Stimulated activated naive CD8-positive, alpha-beta T cell treated with anti-CD3 and anti-CD28 coated beads, Interleukin-15, amount 100 ng/mL, for 72 hours (primary cell): ENCODE data around the gene RERG.

ENCODE experiments used
- ATAC-seq: fragments of 150-1000 bp; cut with Tn5 transposase; 2 replicates; pipeline ENCODE4 v1.10.0; 2021; ENCODE audit warnings: mild to moderate bottlenecking, moderate library complexity
- DNase-seq, 2 donors: peaks; one replicate each; pipeline ENCODE4 v3.0.0; 2021 to 2022
- H3K27ac Mint-ChIP-seq, 2 donors: one replicate each; pipeline ENCODE4 v1.8.0; 2022; ENCODE audit warnings: mild to moderate bottlenecking in 2 of 2, mixed read lengths in 2 of 2, moderate library complexity in 2 of 2
- H3K27me3 Mint-ChIP-seq: one replicate; pipeline ENCODE4 v1.8.0; 2022; ENCODE audit warnings: mixed read lengths
- H3K4me1 Mint-ChIP-seq: one replicate; pipeline ENCODE4 v1.8.0; 2022; ENCODE audit warnings: mild to moderate bottlenecking, mixed read lengths
- H3K4me3 Mint-ChIP-seq, 2 donors: one replicate each; pipeline ENCODE4 v1.8.0; 2022; ENCODE audit warnings: mild to moderate bottlenecking in 2 of 2, mixed read lengths in 2 of 2, moderate library complexity in 1 of 2
- H3K9me3 Mint-ChIP-seq, 2 donors: one replicate each; pipeline ENCODE4 v1.8.0; 2022; ENCODE audit warnings: mixed read lengths in 2 of 2

The RERG gene

DNA sequence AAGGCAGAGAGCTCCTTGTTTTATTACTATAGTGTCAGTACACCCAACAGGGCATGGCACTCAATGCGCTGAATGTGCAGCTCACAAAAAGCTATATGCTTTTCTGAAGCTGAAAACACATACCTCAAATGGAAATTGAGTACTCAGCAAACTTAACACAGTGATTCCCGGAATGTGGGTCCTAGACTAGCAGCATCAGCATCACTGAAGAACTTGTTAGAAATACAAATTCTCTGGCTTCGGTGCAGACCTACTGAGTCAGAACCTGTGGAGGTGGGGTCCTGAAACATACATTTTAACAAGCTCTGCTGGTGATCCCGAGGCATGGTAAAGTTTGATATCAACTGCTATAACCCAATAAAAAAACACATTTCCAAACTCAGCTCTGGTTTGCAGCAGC, 14.9 kb downstream of the RERG start:
- ATAC-seq (no peak), DNase-seq (no peak)
- Mint-ChIP-seq H3K27me3 (no peaks in the 10 kb centered on the region), H3K4me1 (no peaks in the 10 kb centered on the region), H3K9me3 (peaks cover 0 to 4% of the 10 kb centered on the region in 2 donors), H3K27ac (no peak overlapping the region), H3K4me3 (no peak overlapping the region)

DNA sequence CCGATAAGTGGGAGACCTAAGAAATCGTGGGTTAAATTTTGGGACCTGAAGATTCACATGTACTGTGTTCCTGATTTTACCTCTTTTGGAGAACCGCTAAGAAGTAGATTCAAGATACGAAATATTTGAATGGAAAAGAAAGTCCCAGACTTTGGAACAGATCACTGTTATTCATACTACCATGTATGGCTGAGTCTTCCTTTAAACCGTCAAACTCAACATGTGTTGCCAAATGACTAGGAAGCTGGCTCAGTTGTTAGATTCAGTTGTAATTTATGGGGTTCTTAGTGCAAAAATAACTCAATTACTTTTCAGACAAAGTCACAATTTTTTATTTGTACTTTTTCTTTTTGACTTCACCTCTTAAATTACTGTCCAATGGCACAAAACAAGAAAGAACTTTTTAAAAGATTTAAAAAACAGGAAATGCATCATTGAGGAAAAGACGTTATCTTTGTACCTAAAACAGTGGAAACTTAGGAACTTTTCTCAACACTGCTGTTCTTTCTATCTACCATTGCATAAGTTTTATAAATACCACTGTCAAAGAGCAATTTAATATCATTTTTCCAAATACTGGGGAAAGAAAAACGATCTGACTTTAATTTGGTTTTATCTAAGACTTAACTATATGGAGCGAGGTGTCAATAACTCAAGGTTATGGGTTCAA, 15.7 kb downstream of the RERG start:
- no peaks in the 10 kb centered on the region for H3K27me3 Mint-ChIP-seq
- no peak for ATAC-seq
- no peak overlapping the region for H3K4me3 Mint-ChIP-seq
- H3K27ac Mint-ChIP-seq = no peak overlapping the region
- no peak for DNase-seq
- no peaks in the 10 kb centered on the region for H3K4me1 Mint-ChIP-seq
- peaks cover 0 to 4% of the 10 kb centered on the region in 2 donors for H3K9me3 Mint-ChIP-seq

GRCh38 chr12:15201456-15201855, 19.8 kb downstream of the RERG start:
- no peaks in the 10 kb centered on the region for H3K27me3 Mint-ChIP-seq
- H3K4me1 Mint-ChIP-seq = no peaks in the 10 kb centered on the region
- ATAC-seq (no peak), DNase-seq (no peak)
- H3K27ac Mint-ChIP-seq = no peak overlapping the region
- H3K4me3 Mint-ChIP-seq = no peak overlapping the region
- H3K9me3 Mint-ChIP-seq = peaks cover 0 to 4% of the 10 kb centered on the region in 2 donors

GRCh38 chr12:15201056-15201455, 20.2 kb downstream of the RERG start:
- H3K27me3 Mint-ChIP-seq = no peaks in the 10 kb centered on the region
- ATAC-seq (no peak), DNase-seq (no peak)
- peaks cover 0 to 4% of the 10 kb centered on the region in 2 donors for H3K9me3 Mint-ChIP-seq
- H3K4me3 Mint-ChIP-seq = no peak overlapping the region
- no peak overlapping the region for H3K27ac Mint-ChIP-seq
- no peaks in the 10 kb centered on the region for H3K4me1 Mint-ChIP-seq

DNA sequence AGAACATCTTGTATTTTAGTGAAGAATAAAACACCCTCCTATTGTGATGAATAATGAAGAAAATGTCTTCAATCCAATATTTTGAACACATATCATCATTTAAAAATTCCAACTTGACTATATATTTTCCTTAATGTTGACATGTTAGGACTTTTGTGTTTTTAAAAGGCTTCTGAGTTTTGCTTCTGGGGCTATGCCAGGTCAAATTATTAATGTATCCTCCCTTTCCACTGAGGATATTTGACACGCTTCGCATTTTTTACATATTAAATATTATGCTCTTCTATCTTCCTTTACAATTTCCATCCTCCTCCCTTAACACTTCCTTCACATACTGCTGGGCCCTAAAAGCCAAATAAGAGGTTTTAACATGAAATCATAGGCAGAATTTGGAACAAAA, 20.6 kb downstream of the RERG start:
- H3K27ac Mint-ChIP-seq = no peak overlapping the region
- ATAC-seq (no peak), DNase-seq (no peak)
- no peaks in the 10 kb centered on the region for H3K27me3 Mint-ChIP-seq
- H3K4me3 Mint-ChIP-seq = no peak overlapping the region
- no peaks in the 10 kb centered on the region for H3K4me1 Mint-ChIP-seq
- H3K9me3 Mint-ChIP-seq = peaks cover 0 to 4% of the 10 kb centered on the region in 2 donors

DNA sequence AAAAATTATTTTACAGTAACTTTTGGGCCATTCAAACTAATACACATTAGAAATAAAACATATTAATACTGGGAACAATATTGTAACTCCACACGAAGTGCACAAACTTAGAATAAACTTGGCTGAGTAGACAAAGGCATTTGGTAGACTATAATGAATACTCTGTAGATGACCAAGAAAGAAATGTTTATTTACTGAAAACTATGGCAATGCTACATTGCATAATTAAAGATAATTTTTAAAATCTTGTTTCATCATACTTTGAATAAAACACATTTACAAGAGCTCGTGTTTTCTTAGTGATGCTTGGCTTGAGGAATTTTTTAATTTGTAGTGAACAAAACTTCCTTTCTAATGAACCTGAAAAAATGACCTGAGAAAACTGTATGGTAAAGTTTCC, 21.3 kb downstream of the RERG start:
- peaks cover 0 to 4% of the 10 kb centered on the region in 2 donors for H3K9me3 Mint-ChIP-seq
- ATAC-seq = no peak
- no peak overlapping the region for H3K27ac Mint-ChIP-seq
- no peaks in the 10 kb centered on the region for H3K4me1 Mint-ChIP-seq
- DNase-seq = no peak
- H3K4me3 Mint-ChIP-seq = no peak overlapping the region
- H3K27me3 Mint-ChIP-seq = no peaks in the 10 kb centered on the region

- no peak for DNase-seq
- Mint-ChIP-seq H3K9me3 (no peaks in the 10 kb centered on the region), H3K4me3 (no peak overlapping the region), H3K27ac (no peak overlapping the region), H3K4me1 (no peaks in the 10 kb centered on the region), H3K27me3 (peaks cover 14% of the 10 kb centered on the region)
- no peak for ATAC-seq
Measured at GRCh38 chr12:15196678-15197505, 24.3 kb downstream of the RERG start.

DNA sequence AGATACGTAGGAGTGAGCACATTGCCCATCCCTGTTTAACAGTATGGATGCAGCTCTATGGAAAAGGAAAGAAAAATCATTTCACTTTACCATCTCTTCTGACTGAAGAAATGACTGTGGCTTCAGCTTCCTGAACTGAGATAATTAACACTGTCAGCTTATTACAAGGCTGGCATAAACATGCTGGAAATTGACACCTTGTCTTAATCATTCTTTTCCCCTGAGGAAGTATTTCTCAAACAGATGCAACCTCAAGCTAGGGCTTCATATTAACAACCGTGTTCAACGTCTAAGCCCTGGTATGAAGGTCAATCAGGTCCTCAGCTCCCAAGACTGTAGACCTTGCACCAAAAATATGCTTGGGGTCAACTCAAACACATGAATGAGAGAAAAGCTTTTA, 25.0 kb downstream of the RERG start:
- Mint-ChIP-seq H3K27ac (no peak overlapping the region), H3K9me3 (no peaks in the 10 kb centered on the region), H3K4me1 (no peaks in the 10 kb centered on the region), H3K27me3 (peaks cover 14% of the 10 kb centered on the region), H3K4me3 (no peak overlapping the region)
- ATAC-seq = no peak
- no peak for DNase-seq

DNA sequence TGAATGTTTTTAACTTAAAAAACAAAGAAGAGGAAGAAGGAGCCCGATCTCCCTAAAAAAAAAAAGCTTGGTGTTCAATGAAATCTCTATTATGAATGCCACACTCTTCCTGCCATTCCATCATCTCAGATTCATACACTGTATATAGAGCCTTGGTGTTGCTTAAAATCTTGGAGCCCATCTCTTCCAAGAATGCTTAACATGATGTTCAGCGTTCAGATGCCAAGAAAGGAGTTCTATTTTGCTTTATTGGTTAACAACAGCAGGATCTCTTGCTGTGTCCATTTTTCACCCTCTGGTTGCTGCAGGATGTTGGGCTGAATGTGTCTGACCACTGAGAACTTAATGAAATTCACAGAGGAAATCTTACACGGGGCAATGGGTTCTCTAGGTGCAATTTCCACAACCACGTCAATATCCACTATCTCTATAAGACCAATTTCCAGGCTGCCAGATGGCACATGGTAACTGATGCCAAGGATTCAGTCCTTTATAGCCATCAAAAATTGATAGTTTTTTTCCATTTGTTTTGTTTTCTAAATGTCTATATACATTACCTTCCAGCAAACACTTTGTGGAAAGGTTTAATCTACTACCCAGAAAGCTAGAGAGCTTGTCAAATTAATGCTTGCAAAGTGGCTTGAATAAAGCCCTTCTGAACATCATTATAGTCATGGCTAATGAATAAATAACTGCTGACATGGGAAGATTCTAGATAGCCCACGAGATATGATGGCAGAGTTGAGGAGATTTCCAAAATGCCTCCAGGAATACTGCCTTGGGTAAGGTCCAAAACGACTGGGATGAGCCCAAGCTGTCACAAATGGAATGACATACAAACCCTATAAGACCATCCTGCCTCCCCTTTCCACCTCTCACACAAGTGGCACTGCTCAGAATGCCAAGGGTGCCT, 26.5 kb downstream of the RERG start:
- no peak for ATAC-seq
- H3K27me3 Mint-ChIP-seq = peaks cover 14% of the 10 kb centered on the region
- H3K27ac Mint-ChIP-seq = no peak overlapping the region
- DNase-seq = no peak
- H3K4me1 Mint-ChIP-seq = no peaks in the 10 kb centered on the region
- no peaks in the 10 kb centered on the region for H3K9me3 Mint-ChIP-seq
- H3K4me3 Mint-ChIP-seq = no peak overlapping the region

DNA sequence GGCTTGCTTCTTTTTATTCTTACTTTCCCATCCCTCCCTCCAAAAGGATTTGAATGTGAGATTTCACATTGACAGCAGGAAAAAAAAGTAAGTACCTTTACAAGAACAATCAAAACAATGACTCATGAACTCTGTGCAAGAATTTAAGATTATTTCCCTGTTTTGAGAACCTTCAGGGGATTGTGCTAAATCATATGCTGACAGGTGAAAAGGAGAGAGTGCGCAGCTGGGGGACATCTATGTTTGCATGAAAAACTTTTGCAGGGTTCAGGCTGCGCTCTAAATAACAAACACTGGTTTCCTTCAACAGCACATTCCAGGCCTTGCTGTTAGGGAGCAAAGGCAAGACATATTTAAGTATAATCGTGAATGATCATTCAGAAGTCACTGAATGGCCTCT, 27.3 kb downstream of the RERG start:
- DNase-seq (no peak), ATAC-seq (no peak)
- Mint-ChIP-seq H3K4me3 (no peak overlapping the region), H3K27ac (no peak overlapping the region), H3K27me3 (peaks cover 14% of the 10 kb centered on the region), H3K4me1 (no peaks in the 10 kb centered on the region), H3K9me3 (no peaks in the 10 kb centered on the region)

DNA sequence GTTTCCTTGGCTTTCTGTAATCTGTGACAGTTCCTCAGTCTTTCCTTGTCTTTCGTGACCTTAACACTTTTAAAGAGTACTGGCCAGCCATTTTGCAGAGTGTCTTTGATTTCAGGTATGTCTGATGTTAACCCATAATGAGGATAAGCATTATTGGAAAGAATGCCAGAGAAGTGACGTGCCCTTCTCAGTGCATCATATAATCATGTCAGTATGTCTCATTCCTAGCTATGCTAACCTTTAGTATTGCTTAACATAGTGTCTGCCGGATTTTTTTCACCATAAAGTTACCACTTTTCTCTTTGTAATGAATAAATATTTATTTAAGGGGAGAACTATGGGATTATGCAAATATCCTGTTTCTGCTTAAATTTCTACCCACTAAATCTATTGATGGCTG, 28.5 kb downstream of the RERG start:
- no peak overlapping the region for H3K27ac Mint-ChIP-seq
- ATAC-seq (no peak), DNase-seq (no peak)
- H3K27me3 Mint-ChIP-seq = peaks cover 14% of the 10 kb centered on the region
- no peak overlapping the region for H3K4me3 Mint-ChIP-seq
- H3K4me1 Mint-ChIP-seq = no peaks in the 10 kb centered on the region
- no peaks in the 10 kb centered on the region for H3K9me3 Mint-ChIP-seq

GRCh38 chr12:15188127-15188526, 33.1 kb downstream of the RERG start:
- Mint-ChIP-seq H3K4me1 (no peaks in the 10 kb centered on the region), H3K27ac (no peak overlapping the region), H3K27me3 (peaks cover 1% of the 10 kb centered on the region), H3K4me3 (no peak overlapping the region), H3K9me3 (no peaks in the 10 kb centered on the region)
- DNase-seq (no peak), ATAC-seq (no peak)

DNA sequence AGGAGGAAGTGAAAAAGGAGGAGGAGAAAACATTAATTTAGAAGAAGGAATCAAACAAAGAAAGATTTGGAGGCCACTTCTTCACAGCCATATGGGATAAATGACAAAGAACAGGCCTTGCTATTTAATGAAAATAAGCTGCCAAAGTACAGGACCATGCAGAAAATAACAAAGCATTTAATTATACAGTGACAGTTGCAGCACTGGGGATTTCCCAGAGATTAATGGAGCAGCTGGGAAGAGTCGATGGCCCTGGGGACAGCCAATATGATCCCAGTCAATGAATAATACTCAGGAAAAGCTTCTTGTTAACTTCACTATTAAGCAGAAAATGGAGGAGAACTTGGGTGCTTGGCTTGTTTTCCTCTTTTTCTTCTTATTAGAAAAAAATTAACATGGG, 34.6 kb downstream of the RERG start:
- no peak overlapping the region for H3K4me3 Mint-ChIP-seq
- ATAC-seq (no peak), DNase-seq (no peak)
- H3K4me1 Mint-ChIP-seq = no peaks in the 10 kb centered on the region
- no peaks in the 10 kb centered on the region for H3K9me3 Mint-ChIP-seq
- no peak overlapping the region for H3K27ac Mint-ChIP-seq
- H3K27me3 Mint-ChIP-seq = no peaks in the 10 kb centered on the region

DNA sequence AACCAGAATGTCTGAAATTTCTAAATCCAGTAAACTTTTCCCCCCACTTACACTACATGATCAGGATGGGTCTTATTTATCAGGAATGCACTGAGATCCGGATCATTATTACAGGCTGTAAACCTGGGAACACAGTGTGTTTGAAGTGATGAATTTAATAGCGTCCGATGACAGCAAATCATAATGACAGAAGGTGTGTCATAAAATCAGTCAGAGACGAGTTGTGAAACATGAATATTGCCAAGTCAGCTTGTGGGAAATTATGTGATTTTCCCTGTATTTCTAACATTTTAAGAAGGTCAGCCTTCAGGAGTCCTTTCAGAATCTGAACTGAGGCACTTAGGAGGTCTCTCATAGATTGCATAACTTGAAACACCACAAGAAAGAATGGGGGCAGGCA, 36.7 kb downstream of the RERG start:
- no peaks in the 10 kb centered on the region for H3K27me3 Mint-ChIP-seq
- H3K9me3 Mint-ChIP-seq = no peaks in the 10 kb centered on the region
- H3K27ac Mint-ChIP-seq = no peak overlapping the region
- no peaks in the 10 kb centered on the region for H3K4me1 Mint-ChIP-seq
- H3K4me3 Mint-ChIP-seq = no peak overlapping the region
- no peak for ATAC-seq
- no peak for DNase-seq

DNA sequence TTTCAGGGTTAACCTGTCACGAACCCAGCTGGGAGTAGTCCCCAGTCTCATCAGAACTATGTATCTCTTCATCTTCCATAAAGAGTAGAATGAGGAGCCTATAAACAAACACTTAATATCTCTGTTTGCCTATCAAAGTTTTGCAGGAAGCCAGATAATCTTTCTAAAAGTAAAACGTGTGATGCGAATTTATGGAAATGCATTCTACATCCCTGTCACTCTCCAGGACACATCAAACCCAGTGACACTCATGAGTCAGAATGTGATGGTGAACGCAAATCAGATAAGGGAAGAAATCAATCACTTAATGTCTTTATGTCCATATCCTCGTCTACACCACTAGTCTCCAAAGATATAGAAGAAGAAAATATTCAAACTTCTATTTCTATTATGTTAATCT, 37.4 kb downstream of the RERG start:
- no peak overlapping the region for H3K27ac Mint-ChIP-seq
- ATAC-seq (no peak), DNase-seq (no peak)
- H3K4me1 Mint-ChIP-seq = no peaks in the 10 kb centered on the region
- no peak overlapping the region for H3K4me3 Mint-ChIP-seq
- no peaks in the 10 kb centered on the region for H3K9me3 Mint-ChIP-seq
- H3K27me3 Mint-ChIP-seq = no peaks in the 10 kb centered on the region
